Peyer's patch (tissue), 4 donors: ENCODE measurements around the gene CNTN5.
"Not testable (repeated sequence)": the region's sequence is repeated elsewhere in the genome, so short reads cannot be mapped to it uniquely, and the experiment has no call there.

Experiments used
- CTCF ChIP-seq, 6 experiments: fragments of 450-650 bp in 4 of 6; fragments of 200-600 bp in 2 of 6; sonication (generic) in 1 of 6; IDR thresholded peaks; one replicate each; pipeline ENCODE4 v1.5.1; 2017 to 2019; ENCODE audit warnings: antibody characterized with exemption in 6 of 6, mild to moderate bottlenecking in 3 of 6, moderate library complexity in 1 of 6
- POLR2A ChIP-seq, 2 donors: fragments of 450-650 bp; IDR thresholded peaks; one replicate each; pipeline ENCODE4 v1.5.1; 2017; ENCODE audit warnings: antibody characterized with exemption in 2 of 2, mild to moderate bottlenecking in 2 of 2, moderate library complexity in 2 of 2

- not testable (repeated sequence) for TF ChIP-seq CTCF, POLR2A (IDR thresholded peaks at IDR 0.05)
Measured at GRCh38 chr11:99133862-99134261, 113.1 kb downstream of the CNTN5 start.
